Astrocyte (in vitro differentiated cells and primary cell): ENCODE results near the gene TSPAN2.

ENCODE experiments used
- CTCF ChIP-seq: IDR thresholded peaks from 2 replicates; pipeline ENCODE4 v1.5.1; 2011; ENCODE audit warnings: low read depth, mild to moderate bottlenecking, inconsistent platforms, low read length, moderate library complexity; ENCODE audit not compliant: insufficient read depth
- EZH2 ChIP-seq: IDR thresholded peaks from 2 replicates; pipeline ENCODE4 v1.6.1; 2012; ENCODE audit warnings: mild to moderate bottlenecking, low read length, inconsistent platforms; ENCODE audit not compliant: insufficient read depth

GRCh38 chr1:115084902-115085511 lies 4.3 kb downstream of the TSPAN2 start:
- TF ChIP-seq CTCF = no peak
- no peak for TF ChIP-seq EZH2
